ENCODE results near the gene NHEJ1.

- TF ChIP-seq, protein P1, sequence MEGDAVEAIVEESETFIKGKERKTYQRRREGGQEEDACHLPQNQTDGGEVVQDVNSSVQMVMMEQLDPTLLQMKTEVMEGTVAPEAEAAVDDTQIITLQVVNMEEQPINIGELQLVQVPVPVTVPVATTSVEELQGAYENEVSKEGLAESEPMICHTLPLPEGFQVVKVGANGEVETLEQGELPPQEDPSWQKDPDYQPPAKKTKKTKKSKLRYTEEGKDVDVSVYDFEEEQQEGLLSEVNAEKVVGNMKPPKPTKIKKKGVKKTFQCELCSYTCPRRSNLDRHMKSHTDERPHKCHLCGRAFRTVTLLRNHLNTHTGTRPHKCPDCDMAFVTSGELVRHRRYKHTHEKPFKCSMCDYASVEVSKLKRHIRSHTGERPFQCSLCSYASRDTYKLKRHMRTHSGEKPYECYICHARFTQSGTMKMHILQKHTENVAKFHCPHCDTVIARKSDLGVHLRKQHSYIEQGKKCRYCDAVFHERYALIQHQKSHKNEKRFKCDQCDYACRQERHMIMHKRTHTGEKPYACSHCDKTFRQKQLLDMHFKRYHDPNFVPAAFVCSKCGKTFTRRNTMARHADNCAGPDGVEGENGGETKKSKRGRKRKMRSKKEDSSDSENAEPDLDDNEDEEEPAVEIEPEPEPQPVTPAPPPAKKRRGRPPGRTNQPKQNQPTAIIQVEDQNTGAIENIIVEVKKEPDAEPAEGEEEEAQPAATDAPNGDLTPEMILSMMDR (conservative IDR thresholded peaks at IDR 0.05; ENCODE audit: low read length): peak; percentile 86
- no peak for TF ChIP-seq EZH2phosphoT487 (IDR thresholded peaks at IDR 0.05; ENCODE audit: borderline replicate concordance, low read depth, low read length)
These were observed 56.2 kb downstream of the NHEJ1 start for GRCh38 chr2:219104107-219105035.
